Uterus (tissue), 2 donors: ENCODE results near the gene PPP2R3A.

Experiments used
- POLR2A ChIP-seq, 2 donors: fragments of 450-650 bp; IDR thresholded peaks; one replicate each; pipeline ENCODE4 v1.6.1; 2016; ENCODE audit warnings: antibody characterized with exemption in 2 of 2, mild to moderate bottlenecking in 1 of 2, moderate library complexity in 1 of 2
- TF ChIP-seq, protein P1 (sequence below), 4 experiments: fragments of 200-600 bp in 2 of 4; fragments of 450-650 bp in 2 of 4; sonication (generic) in 2 of 4; IDR thresholded peaks; one replicate each; pipeline ENCODE4 v1.5.1; 2016 to 2019; ENCODE audit warnings: antibody characterized with exemption in 4 of 4, mild to moderate bottlenecking in 2 of 4, moderate library complexity in 1 of 4

DNA sequence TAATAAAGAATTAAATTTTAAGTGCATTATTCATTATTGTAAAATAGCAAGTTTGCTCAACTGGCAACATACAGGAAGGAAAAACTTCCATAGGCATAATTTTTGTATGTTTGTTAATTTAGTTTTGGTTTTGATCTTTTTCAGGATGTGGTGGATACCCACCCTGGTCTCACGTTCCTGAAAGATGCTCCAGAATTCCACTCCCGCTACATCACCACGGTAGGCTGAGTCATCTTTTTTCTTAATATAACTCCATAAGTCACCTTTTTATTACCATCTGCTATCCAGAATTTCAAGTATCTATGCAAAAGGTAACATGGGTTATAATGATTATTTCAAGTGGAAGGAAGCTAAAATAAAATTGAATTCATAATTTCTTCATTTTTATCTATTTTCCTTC, 104.8 kb downstream of the PPP2R3A start:
- TF ChIP-seq, protein P1, sequence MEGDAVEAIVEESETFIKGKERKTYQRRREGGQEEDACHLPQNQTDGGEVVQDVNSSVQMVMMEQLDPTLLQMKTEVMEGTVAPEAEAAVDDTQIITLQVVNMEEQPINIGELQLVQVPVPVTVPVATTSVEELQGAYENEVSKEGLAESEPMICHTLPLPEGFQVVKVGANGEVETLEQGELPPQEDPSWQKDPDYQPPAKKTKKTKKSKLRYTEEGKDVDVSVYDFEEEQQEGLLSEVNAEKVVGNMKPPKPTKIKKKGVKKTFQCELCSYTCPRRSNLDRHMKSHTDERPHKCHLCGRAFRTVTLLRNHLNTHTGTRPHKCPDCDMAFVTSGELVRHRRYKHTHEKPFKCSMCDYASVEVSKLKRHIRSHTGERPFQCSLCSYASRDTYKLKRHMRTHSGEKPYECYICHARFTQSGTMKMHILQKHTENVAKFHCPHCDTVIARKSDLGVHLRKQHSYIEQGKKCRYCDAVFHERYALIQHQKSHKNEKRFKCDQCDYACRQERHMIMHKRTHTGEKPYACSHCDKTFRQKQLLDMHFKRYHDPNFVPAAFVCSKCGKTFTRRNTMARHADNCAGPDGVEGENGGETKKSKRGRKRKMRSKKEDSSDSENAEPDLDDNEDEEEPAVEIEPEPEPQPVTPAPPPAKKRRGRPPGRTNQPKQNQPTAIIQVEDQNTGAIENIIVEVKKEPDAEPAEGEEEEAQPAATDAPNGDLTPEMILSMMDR (IDR thresholded peaks at IDR 0.05) = no peak
- TF ChIP-seq POLR2A (IDR thresholded peaks at IDR 0.05) = no peak
